HepG2 (cell line): ENCODE data around the gene TSGA10IP. TPM values are rescaled to one million over a fixed set of nuclear protein-coding genes. Genes with fewer than 3 reads are reported as not detected.

Experiments used
- ATM ChIP-seq: fragments of 450-650 bp; IDR thresholded peaks from 2 replicates; pipeline ENCODE4 v1.7.1; 2017; ENCODE audit warnings: mild to moderate bottlenecking, borderline replicate concordance
- EP300 ChIP-seq, 3 experiments: sonication (generic) in 1 of 3; formaldehyde crosslinking in 1 of 3; IDR thresholded peaks; 2 replicates each; pipeline versions ENCODE4 v1.5.1 to v1.6.1; 2011 to 2020; ENCODE audit warnings: low read depth in 2 of 3, low read length in 2 of 3, borderline replicate concordance in 1 of 3, improper control_type of control experiment in 1 of 3, mild to moderate bottlenecking in 1 of 3, missing genetic modification reagents in 1 of 3, moderate library complexity in 1 of 3
- FIP1L1 ChIP-seq: fragments of 200-400 bp; formaldehyde crosslinking; IDR thresholded peaks from 2 replicates; pipeline ENCODE4 v1.6.1; 2018; ENCODE audit warnings: low read depth, mild to moderate bottlenecking, low read length, moderate library complexity, borderline replicate concordance; ENCODE audit not compliant: insufficient read depth
- HHEX ChIP-seq: IDR thresholded peaks from 2 replicates; pipeline ENCODE4 v1.6.1; 2016; ENCODE audit warnings: control low read depth
- MYC ChIP-seq: sonication (generic); formaldehyde crosslinking; IDR thresholded peaks from 2 replicates; pipeline ENCODE4 v1.9.0; 2021; ENCODE audit warnings: missing genetic modification reagents, borderline replicate concordance
- NCOA1 ChIP-seq: sonication (generic); formaldehyde crosslinking; IDR thresholded peaks from 2 replicates; pipeline ENCODE4 v1.9.0; 2021; ENCODE audit warnings: missing genetic modification reagents
- RARA ChIP-seq: IDR thresholded peaks from 2 replicates; pipeline ENCODE4 v1.6.1; 2016; ENCODE audit warnings: missing genetic modification reagents, missing compliant biosample characterization
- SMARCE1 ChIP-seq: fragments of 450-650 bp; IDR thresholded peaks from 2 replicates; pipeline ENCODE4 v1.6.1; 2017; ENCODE audit warnings: borderline replicate concordance
- TMF1 ChIP-seq: sonication (generic); formaldehyde crosslinking; IDR thresholded peaks from 2 replicates; pipeline ENCODE4 v1.8.1; 2022; ENCODE audit warnings: low read depth, missing genetic modification reagents
- TOPORS ChIP-seq: sonication (generic); formaldehyde crosslinking; IDR thresholded peaks from 2 replicates; pipeline ENCODE4 v1.8.0; 2023; ENCODE audit warnings: mild to moderate bottlenecking, missing genetic modification reagents
- ZFP36L1 ChIP-seq: sonication (generic); formaldehyde crosslinking; IDR thresholded peaks from 2 replicates; pipeline ENCODE4 v1.8.0; 2022; ENCODE audit warnings: mild to moderate bottlenecking, missing genetic modification reagents, moderate library complexity
- ZFP36L2 ChIP-seq: sonication (generic); formaldehyde crosslinking; IDR thresholded peaks from 2 replicates; pipeline ENCODE4 v1.4.0; 2020; ENCODE audit warnings: missing genetic modification reagents
- ZNF101 ChIP-seq: sonication (generic); formaldehyde crosslinking; IDR thresholded peaks from 2 replicates; pipeline ENCODE4 v1.4.0; 2020; ENCODE audit warnings: mild to moderate bottlenecking, low read depth, missing genetic modification reagents, borderline replicate concordance
- ZNF766 ChIP-seq: sonication (generic); formaldehyde crosslinking; IDR thresholded peaks from 2 replicates; pipeline ENCODE4 v1.5.0; 2020; ENCODE audit warnings: missing genetic modification reagents, borderline replicate concordance
- ZNF883 ChIP-seq: sonication (generic); formaldehyde crosslinking; IDR thresholded peaks from 2 replicates; pipeline ENCODE4 v1.5.1; 2020; ENCODE audit warnings: mild to moderate bottlenecking, missing genetic modification reagents; ENCODE audit errors: not compliant biosample characterization
- polyA plus RNA-seq, 8 experiments: library from polyadenylated mRNA; depleted of rRNA in 3 of 8; stranded (reverse) in 7 of 8; unstranded in 1 of 8; fragments of >200 nt; fragmentation: Illumina TruSeq in 4 of 8; extraction: Trizol in 4 of 8; gene quantifications; 2 replicates each; pipeline versions ENCODE4 v1.2.1 to v1.2.3, GENCODE V29; 2011 to 2016; ENCODE audit warnings: low read depth in 4 of 8, missing spikeins in 1 of 8, mixed read lengths in 1 of 8; ENCODE audit not compliant: insufficient read depth in 1 of 8
- total RNA-seq, 5 experiments: library from RNA; depleted of rRNA; stranded (reverse); fragments of >200 nt; fragmentation: Illumina TruSeq; extraction: Trizol; gene quantifications; 2 replicates each; pipeline ENCODE4 v1.2.3, GENCODE V29; 2016; ENCODE audit warnings: low read depth in 1 of 5
- TF ChIP-seq, protein P1 (sequence below): sonication (generic); formaldehyde crosslinking; IDR thresholded peaks from 2 replicates; pipeline ENCODE4 v1.4.0; 2020; ENCODE audit warnings: mild to moderate bottlenecking, missing genetic modification reagents, borderline replicate concordance
- TF ChIP-seq, protein P2 (sequence below): sonication (generic); formaldehyde crosslinking; IDR thresholded peaks from 2 replicates; pipeline ENCODE4 v1.5.1; 2020; ENCODE audit warnings: missing genetic modification reagents, mild to moderate bottlenecking, borderline replicate concordance
- TF ChIP-seq, protein P3 (sequence below): sonication (generic); formaldehyde crosslinking; IDR thresholded peaks from 2 replicates; pipeline ENCODE4 v1.4.0; 2020; ENCODE audit warnings: mild to moderate bottlenecking, missing genetic modification reagents
- TF ChIP-seq, protein P4 (sequence below): sonication (generic); formaldehyde crosslinking; IDR thresholded peaks from 2 replicates; pipeline ENCODE4 v1.4.0; 2020; ENCODE audit warnings: missing genetic modification reagents

TSGA10IP gene
- total and polyA plus RNA-seq, 2 of the 13 experiments (the other 11 are each of a cell fraction or from before 2014, with no cell fraction given) = not detected

DNA sequence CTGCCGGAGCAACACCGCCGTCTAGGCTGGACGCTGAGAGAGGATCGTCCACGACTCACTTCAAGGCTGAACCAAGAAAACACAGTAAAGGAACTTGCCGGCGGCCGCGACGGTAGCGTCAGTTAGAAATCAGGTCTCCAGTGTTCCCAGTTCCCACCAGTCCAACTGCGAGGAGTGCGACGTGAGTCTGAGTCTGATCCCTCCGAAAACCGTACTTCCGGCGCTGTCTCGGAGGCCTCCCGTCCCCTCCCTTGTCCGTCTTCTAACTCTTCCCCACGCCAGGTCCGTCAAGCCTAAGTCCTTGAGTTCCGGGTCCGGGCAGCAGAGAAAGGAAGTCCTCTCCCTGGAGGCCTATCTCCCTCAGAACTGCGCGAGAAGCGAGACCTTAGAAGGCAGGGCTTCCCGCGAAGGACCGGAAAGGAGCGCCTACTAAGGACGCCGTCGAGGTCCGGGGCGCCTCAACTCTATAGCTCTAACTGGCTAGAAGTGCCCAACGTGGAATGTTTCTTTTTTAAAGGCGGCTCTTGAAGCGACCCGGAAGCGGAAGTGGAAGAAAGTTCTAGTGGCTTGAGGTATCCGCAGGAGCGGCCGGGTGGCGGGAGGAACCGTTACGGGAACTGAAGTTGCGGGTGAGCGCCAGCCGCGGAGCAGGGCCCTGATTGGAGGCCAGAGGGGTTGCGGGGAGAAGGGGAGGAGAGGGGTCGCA, 56.8 kb downstream of the TSGA10IP start, which contains the start of the genes BANF1 and EIF1AD (continued):
- TF ChIP-seq, protein P1, sequence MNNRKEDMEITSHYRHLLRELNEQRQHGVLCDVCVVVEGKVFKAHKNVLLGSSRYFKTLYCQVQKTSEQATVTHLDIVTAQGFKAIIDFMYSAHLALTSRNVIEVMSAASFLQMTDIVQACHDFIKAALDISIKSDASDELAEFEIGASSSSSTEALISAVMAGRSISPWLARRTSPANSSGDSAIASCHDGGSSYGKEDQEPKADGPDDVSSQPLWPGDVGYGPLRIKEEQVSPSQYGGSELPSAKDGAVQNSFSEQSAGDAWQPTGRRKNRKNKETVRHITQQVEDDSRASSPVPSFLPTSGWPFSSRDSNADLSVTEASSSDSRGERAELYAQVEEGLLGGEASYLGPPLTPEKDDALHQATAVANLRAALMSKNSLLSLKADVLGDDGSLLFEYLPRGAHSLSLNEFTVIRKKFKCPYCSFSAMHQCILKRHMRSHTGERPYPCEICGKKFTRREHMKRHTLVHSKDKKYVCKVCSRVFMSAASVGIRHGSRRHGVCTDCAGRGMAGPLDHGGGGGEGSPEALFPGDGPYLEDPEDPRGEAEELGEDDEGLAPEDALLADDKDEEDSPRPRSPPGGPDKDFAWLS = no peak
- no peak for TF ChIP-seq RARA (CRISPR knock-in tag)
- TF ChIP-seq EP300 (IDR thresholded peaks at IDR 0.05; ENCODE audit: low read depth in 2 of 2, low read length in 2 of 2) = peak in 1 of 2 experiments; percentile 53; a peak in 1 of 4 replicates
- TF ChIP-seq EP300 (CRISPR knock-in tag; IDR thresholded peaks at IDR 0.05; ENCODE audit: borderline replicate concordance) = peak; percentile 62; the same call in 1 of the 2 replicates
- TF ChIP-seq TOPORS (CRISPR knock-in tag) = no peak
- TF ChIP-seq TMF1 (CRISPR knock-in tag) = no peak
- TF ChIP-seq, protein P2, sequence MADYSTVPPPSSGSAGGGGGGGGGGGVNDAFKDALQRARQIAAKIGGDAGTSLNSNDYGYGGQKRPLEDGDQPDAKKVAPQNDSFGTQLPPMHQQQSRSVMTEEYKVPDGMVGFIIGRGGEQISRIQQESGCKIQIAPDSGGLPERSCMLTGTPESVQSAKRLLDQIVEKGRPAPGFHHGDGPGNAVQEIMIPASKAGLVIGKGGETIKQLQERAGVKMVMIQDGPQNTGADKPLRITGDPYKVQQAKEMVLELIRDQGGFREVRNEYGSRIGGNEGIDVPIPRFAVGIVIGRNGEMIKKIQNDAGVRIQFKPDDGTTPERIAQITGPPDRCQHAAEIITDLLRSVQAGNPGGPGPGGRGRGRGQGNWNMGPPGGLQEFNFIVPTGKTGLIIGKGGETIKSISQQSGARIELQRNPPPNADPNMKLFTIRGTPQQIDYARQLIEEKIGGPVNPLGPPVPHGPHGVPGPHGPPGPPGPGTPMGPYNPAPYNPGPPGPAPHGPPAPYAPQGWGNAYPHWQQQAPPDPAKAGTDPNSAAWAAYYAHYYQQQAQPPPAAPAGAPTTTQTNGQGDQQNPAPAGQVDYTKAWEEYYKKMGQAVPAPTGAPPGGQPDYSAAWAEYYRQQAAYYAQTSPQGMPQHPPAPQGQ (CRISPR knock-in tag) = peak; percentile 66; the same call in 1 of the 2 replicates
- no peak for TF ChIP-seq ATM
- 0 out of 2 replicates have a peak, but pooled peaks have one; percentile 57 for TF ChIP-seq ZFP36L2 (CRISPR knock-in tag)
- TF ChIP-seq, protein P3, sequence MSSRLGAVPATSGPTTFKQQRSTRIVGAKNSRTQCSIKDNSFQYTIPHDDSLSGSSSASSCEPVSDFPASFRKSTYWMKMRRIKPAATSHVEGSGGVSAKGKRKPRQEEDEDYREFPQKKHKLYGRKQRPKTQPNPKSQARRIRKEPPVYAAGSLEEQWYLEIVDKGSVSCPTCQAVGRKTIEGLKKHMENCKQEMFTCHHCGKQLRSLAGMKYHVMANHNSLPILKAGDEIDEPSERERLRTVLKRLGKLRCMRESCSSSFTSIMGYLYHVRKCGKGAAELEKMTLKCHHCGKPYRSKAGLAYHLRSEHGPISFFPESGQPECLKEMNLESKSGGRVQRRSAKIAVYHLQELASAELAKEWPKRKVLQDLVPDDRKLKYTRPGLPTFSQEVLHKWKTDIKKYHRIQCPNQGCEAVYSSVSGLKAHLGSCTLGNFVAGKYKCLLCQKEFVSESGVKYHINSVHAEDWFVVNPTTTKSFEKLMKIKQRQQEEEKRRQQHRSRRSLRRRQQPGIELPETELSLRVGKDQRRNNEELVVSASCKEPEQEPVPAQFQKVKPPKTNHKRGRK = no peak
- peak; percentile 46; the same call in 1 of the 2 replicates for TF ChIP-seq HHEX
- peak; percentile 48 for TF ChIP-seq ZNF883 (CRISPR knock-in tag)
- 0 out of 2 replicates have a peak, but pooled peaks have one; percentile 65 for TF ChIP-seq ZFP36L1 (CRISPR knock-in tag)
- TF ChIP-seq FIP1L1 = 0 out of 2 replicates have a peak, but pooled peaks have one; percentile 68
- no peak for TF ChIP-seq SMARCE1
- TF ChIP-seq NCOA1 (CRISPR knock-in tag) = no peak
- TF ChIP-seq MYC = peak; percentile 63; the same call in 1 of the 2 replicates
- TF ChIP-seq, protein P4, sequence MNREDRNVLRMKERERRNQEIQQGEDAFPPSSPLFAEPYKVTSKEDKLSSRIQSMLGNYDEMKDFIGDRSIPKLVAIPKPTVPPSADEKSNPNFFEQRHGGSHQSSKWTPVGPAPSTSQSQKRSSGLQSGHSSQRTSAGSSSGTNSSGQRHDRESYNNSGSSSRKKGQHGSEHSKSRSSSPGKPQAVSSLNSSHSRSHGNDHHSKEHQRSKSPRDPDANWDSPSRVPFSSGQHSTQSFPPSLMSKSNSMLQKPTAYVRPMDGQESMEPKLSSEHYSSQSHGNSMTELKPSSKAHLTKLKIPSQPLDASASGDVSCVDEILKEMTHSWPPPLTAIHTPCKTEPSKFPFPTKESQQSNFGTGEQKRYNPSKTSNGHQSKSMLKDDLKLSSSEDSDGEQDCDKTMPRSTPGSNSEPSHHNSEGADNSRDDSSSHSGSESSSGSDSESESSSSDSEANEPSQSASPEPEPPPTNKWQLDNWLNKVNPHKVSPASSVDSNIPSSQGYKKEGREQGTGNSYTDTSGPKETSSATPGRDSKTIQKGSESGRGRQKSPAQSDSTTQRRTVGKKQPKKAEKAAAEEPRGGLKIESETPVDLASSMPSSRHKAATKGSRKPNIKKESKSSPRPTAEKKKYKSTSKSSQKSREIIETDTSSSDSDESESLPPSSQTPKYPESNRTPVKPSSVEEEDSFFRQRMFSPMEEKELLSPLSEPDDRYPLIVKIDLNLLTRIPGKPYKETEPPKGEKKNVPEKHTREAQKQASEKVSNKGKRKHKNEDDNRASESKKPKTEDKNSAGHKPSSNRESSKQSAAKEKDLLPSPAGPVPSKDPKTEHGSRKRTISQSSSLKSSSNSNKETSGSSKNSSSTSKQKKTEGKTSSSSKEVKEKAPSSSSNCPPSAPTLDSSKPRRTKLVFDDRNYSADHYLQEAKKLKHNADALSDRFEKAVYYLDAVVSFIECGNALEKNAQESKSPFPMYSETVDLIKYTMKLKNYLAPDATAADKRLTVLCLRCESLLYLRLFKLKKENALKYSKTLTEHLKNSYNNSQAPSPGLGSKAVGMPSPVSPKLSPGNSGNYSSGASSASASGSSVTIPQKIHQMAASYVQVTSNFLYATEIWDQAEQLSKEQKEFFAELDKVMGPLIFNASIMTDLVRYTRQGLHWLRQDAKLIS (CRISPR knock-in tag) = no peak
- 0 out of 2 replicates have a peak, but pooled peaks have one; percentile 70 for TF ChIP-seq ZNF101 (CRISPR knock-in tag)
- TF ChIP-seq ZNF766 = no peak
